ENCODE measurements around the gene CSF1R.
A peak's percentile ranks its signal among the peaks of the same experiment; 100 is the strongest.

The CSF1R gene

DNA sequence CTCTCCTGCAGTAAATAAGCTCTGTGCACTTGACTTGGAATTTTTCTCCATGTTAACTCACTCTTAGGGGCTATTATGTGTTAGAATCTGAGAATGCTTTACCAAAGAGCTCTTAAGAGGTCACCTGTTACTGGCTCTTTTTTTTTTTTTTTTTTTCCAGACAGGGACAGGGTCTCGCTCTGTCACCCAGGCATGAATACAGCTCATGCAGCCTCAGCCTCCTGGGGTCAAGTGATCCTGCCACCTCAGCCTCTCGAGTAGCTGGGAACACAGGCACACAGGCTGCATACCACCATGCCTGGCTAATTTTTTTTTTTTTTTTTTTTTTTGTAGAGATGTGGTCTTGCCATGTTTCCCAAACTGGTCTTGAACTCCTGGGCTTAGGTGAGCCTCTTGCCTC, 63.7 kb downstream of the CSF1R start:
- DNase-seq (ENCODE audit: low spot score) (no peak), ATAC-seq (ENCODE audit: low read depth) (no peak)
- H3K4me3 ChIP-seq (ENCODE audit: severe bottlenecking) = no peak overlapping the region
- TF ChIP-seq, protein P1, sequence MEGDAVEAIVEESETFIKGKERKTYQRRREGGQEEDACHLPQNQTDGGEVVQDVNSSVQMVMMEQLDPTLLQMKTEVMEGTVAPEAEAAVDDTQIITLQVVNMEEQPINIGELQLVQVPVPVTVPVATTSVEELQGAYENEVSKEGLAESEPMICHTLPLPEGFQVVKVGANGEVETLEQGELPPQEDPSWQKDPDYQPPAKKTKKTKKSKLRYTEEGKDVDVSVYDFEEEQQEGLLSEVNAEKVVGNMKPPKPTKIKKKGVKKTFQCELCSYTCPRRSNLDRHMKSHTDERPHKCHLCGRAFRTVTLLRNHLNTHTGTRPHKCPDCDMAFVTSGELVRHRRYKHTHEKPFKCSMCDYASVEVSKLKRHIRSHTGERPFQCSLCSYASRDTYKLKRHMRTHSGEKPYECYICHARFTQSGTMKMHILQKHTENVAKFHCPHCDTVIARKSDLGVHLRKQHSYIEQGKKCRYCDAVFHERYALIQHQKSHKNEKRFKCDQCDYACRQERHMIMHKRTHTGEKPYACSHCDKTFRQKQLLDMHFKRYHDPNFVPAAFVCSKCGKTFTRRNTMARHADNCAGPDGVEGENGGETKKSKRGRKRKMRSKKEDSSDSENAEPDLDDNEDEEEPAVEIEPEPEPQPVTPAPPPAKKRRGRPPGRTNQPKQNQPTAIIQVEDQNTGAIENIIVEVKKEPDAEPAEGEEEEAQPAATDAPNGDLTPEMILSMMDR (IDR thresholded peaks at IDR 0.05; ENCODE audit: poor library complexity, severe bottlenecking) = no peak
- no peaks in the 10 kb centered on the region for H3K9me3 ChIP-seq (ENCODE audit: severe bottlenecking)
- peaks cover 86% of the 10 kb centered on the region for H3K36me3 ChIP-seq (ENCODE audit: low read depth)
- no peaks in the 10 kb centered on the region for H3K27me3 ChIP-seq (ENCODE audit: insufficient read depth, poor library complexity, severe bottlenecking)
- H3K27ac ChIP-seq (ENCODE audit: poor library complexity, severe bottlenecking) = peak overlapping the region; percentile 94
- H3K4me1 ChIP-seq (ENCODE audit: insufficient read depth, poor library complexity, severe bottlenecking) = peaks cover 30% of the 10 kb centered on the region

DNA sequence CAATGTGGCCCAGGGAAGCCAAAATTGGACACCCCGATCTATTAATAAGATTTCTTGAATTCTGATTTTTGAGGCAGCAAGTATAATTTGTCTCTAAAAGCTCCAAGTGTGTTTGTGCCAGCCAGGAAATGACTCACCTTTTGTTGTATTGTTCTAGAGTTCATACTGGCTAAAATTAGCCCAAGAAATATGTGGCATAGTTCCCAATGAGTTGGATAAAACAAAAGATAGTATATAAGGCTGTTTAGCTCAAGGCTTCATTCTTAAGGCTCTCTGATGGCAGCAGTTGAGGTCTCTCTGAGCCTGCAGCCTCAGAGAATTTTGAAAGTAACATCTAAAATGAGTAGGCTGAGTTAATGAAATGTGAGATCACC, 64.2 kb downstream of the CSF1R start:
- H3K4me1 ChIP-seq (ENCODE audit: insufficient read depth, poor library complexity, severe bottlenecking) = peaks cover 36% of the 10 kb centered on the region
- TF ChIP-seq, protein P1 (IDR thresholded peaks at IDR 0.05; ENCODE audit: poor library complexity, severe bottlenecking) = no peak
- peak; percentile 87 for ATAC-seq (ENCODE audit: low read depth)
- no peaks in the 10 kb centered on the region for H3K27me3 ChIP-seq (ENCODE audit: insufficient read depth, poor library complexity, severe bottlenecking)
- peak overlapping the region; percentile 94 for H3K27ac ChIP-seq (ENCODE audit: poor library complexity, severe bottlenecking)
- no peak overlapping the region for H3K4me3 ChIP-seq (ENCODE audit: severe bottlenecking)
- no peaks in the 10 kb centered on the region for H3K9me3 ChIP-seq (ENCODE audit: severe bottlenecking)
- DNase-seq (ENCODE audit: low spot score) = no peak
- H3K36me3 ChIP-seq (ENCODE audit: low read depth) = peaks cover 86% of the 10 kb centered on the region

DNA sequence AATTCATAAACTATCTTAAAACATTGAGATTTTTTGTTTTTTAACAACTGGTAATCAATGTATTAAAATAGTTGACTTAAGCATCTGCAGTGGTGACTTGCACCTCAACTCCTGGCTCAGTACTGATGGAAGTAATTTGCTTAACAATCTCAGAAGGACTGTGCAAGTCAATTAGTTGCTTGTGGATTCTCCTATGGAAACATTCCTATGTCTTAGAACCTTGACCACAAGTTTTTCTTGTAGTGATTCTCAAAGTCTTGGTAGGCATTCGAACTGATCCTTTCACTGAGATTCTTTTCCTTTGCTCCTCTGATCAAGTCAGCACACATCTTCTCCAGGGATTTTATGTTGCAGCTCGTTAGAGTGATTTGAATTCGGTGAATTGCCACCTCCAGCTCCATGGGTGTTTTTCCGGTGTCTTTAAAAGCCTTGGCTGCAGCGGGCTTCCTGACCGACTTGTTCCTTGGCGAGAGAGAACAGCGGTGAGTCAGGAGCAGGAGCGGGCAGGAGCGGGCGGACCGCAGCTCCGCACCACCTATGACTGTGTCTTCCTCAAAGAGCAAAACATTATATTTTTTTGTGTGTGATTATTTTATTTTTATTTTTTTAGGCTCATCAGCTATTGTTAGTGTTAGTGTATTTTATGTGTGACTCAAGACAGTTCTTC, 64.7 kb downstream of the CSF1R start:
- TF ChIP-seq, protein P1 (IDR thresholded peaks at IDR 0.05; ENCODE audit: poor library complexity, severe bottlenecking) = no peak

DNA sequence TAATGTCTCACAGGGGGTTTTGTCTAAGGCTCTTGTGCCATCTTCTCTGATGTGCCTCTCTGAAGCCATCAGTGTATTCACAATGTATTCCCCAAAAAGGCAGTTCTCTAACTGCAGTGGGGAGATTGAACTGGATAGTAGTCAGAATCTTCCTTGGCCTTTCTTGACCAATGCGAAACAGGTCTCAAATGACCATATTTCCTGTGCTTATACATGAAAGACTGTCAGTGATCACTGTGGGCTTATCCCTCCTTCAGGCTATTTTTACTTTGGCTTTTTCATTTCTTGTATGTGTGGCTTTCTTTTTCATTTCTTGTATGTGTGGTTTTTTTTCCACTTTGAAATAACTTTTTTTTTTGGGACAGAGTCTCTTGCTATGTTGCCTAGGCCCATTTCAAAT, 66.1 kb downstream of the CSF1R start:
- TF ChIP-seq, protein P1 (IDR thresholded peaks at IDR 0.05; ENCODE audit: poor library complexity, severe bottlenecking) = no peak
- Histone ChIP-seq H3K27me3 (ENCODE audit: insufficient read depth, poor library complexity, severe bottlenecking) (no peaks in the 10 kb centered on the region), H3K9me3 (ENCODE audit: severe bottlenecking) (peaks cover 6% of the 10 kb centered on the region), H3K4me3 (ENCODE audit: severe bottlenecking) (no peak overlapping the region), H3K4me1 (ENCODE audit: insufficient read depth, poor library complexity, severe bottlenecking) (peaks cover 41% of the 10 kb centered on the region), H3K36me3 (ENCODE audit: low read depth) (peaks cover 86% of the 10 kb centered on the region), H3K27ac (ENCODE audit: poor library complexity, severe bottlenecking) (peak overlapping the region; percentile 94)
- DNase-seq (ENCODE audit: low spot score) = no peak
- ATAC-seq (ENCODE audit: low read depth) = no peak

More for the DNA sequence above, 64.7 kb downstream of the CSF1R start:
- H3K27me3 ChIP-seq (ENCODE audit: insufficient read depth, poor library complexity, severe bottlenecking) = no peaks in the 10 kb centered on the region
- peaks cover 41% of the 10 kb centered on the region for H3K4me1 ChIP-seq (ENCODE audit: insufficient read depth, poor library complexity, severe bottlenecking)
- H3K27ac ChIP-seq (ENCODE audit: poor library complexity, severe bottlenecking) = peak overlapping the region; percentile 94
- no peaks in the 10 kb centered on the region for H3K9me3 ChIP-seq (ENCODE audit: severe bottlenecking)
- peaks cover 86% of the 10 kb centered on the region for H3K36me3 ChIP-seq (ENCODE audit: low read depth)
- ATAC-seq (ENCODE audit: low read depth) (peak; percentile 95), DNase-seq (ENCODE audit: low spot score) (peak; percentile 92)
- H3K4me3 ChIP-seq (ENCODE audit: severe bottlenecking) = no peak overlapping the region
